GM19467 (cell line): ENCODE data around the gene ODAD3.
"Not testable (repeated sequence)": the region's sequence is repeated elsewhere in the genome, so short reads cannot be mapped to it uniquely, and the experiment has no call there.

Experiments
- ATAC-seq: cut with Tn5 transposase; IDR thresholded peaks from one replicate; pipeline ENCODE4 v1.9.1; 2021; ENCODE audit warnings: mild to moderate bottlenecking, moderate library complexity; ENCODE audit not compliant: unreplicated experiment

The ODAD3 gene

GRCh38 chr19:11408591-11408990 lies 26.3 kb downstream of the ODAD3 start:
- ATAC-seq = no peak

- ATAC-seq = not testable (repeated sequence)
These were observed 28.2 kb downstream of the ODAD3 start for GRCh38 chr19:11406703-11407236.

GRCh38 chr19:11405846-11406643 lies 28.9 kb downstream of the ODAD3 start:
- no peak for ATAC-seq

- ATAC-seq = no peak
These were observed 30.2 kb downstream of the ODAD3 start for GRCh38 chr19:11404588-11405222.

- no peak for ATAC-seq
These were observed 32.9 kb downstream of the ODAD3 start for GRCh38 chr19:11401808-11402543.

GRCh38 chr19:11400798-11401197 lies 34.1 kb downstream of the ODAD3 start:
- ATAC-seq = no peak

GRCh38 chr19:11399667-11400066 lies 35.3 kb downstream of the ODAD3 start:
- ATAC-seq = no peak

- no peak for ATAC-seq
These were observed 37.8 kb downstream of the ODAD3 start for GRCh38 chr19:11397089-11397610.

- ATAC-seq = no peak
These were observed 43.8 kb downstream of the ODAD3 start for GRCh38 chr19:11390933-11391680.

GRCh38 chr19:11390359-11390758 lies 44.6 kb downstream of the ODAD3 start:
- no peak for ATAC-seq

GRCh38 chr19:11387162-11388034 lies 47.5 kb downstream of the ODAD3 start:
- ATAC-seq = no peak

- no peak for ATAC-seq
These were observed 50.2 kb downstream of the ODAD3 start for GRCh38 chr19:11384778-11385129.

GRCh38 chr19:11383706-11384048 lies 51.2 kb downstream of the ODAD3 start:
- no peak for ATAC-seq

GRCh38 chr19:11382898-11383705 lies 51.8 kb downstream of the ODAD3 start:
- no peak for ATAC-seq

- peak; percentile 74 for ATAC-seq
These were observed 54.0 kb downstream of the ODAD3 start for GRCh38 chr19:11380653-11381537.

- no peak for ATAC-seq
These were observed 55.0 kb downstream of the ODAD3 start for GRCh38 chr19:11379857-11380350.

- not testable (repeated sequence) for ATAC-seq
These were observed 55.6 kb downstream of the ODAD3 start for GRCh38 chr19:11379269-11379845.
